ENCODE results near the gene INIP. TPM values are rescaled to one million over a fixed set of nuclear protein-coding genes. Genes with fewer than 3 reads are reported as not detected.
A peak's percentile ranks its signal among the peaks of the same experiment; 100 is the strongest.

The INIP gene
- total and polyA plus RNA-seq, 5 donors from 2014 or later: 14.6 to 55.4 (median 53.2) TPM

DNA sequence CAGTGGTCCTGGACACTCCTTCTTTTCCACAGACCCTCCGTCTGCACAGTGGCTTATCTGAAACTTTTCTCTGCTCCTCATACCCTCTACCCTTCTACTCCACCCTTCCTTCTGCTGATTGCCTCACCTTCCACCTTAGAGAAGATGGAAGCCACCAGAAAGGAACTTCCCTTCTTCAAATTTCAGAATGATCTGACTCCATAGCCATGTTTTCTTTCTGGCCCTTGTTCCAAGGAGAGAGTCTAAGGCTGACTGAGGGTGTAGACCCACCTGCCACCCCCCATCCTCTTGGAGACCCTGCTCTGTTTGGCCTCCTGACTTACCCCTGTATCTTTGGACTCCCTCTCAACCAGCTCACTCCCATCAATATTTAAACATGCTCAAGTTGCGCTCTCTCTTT is 40.0 kb upstream of the INIP start:
- Histone ChIP-seq H3K4me3 (ENCODE audit: low read depth, low read length) (no peak overlapping the region), H3K36me3 (ENCODE audit: control insufficient read depth, insufficient read depth, low read length) (no peaks in the 10 kb centered on the region), H3K27ac (ENCODE audit: insufficient read depth, low read length, poor library complexity, severe bottlenecking) (no peak overlapping the region), H3K27me3 (ENCODE audit: control insufficient read depth, insufficient read depth, low read length) (no peaks in the 10 kb centered on the region), H3K9me3 (ENCODE audit: control insufficient read depth in 2 of 2, low read length in 2 of 2) (no peaks in the 10 kb centered on the region), H3K4me1 (ENCODE audit: control insufficient read depth, insufficient read depth, low read length, poor library complexity, severe bottlenecking) (peaks cover 33% of the 10 kb centered on the region)
- Mint-ChIP-seq H3K36me3 (peaks cover 23% of the 10 kb centered on the region), H3K9me3 (peaks cover 0 to 1% (median 0%) of the 10 kb centered on the region in 7 donors), H3K27ac (no peak overlapping the region), H3K4me1 (peaks cover 8 to 81% (median 56%) of the 10 kb centered on the region in 4 donors), H3K27me3 (no peaks in the 10 kb centered on the region), H3K4me3 (no peak overlapping the region)
- no peak for ATAC-seq (ENCODE audit: low read depth in 2 of 2)
- DNase-seq: no peak

DNA sequence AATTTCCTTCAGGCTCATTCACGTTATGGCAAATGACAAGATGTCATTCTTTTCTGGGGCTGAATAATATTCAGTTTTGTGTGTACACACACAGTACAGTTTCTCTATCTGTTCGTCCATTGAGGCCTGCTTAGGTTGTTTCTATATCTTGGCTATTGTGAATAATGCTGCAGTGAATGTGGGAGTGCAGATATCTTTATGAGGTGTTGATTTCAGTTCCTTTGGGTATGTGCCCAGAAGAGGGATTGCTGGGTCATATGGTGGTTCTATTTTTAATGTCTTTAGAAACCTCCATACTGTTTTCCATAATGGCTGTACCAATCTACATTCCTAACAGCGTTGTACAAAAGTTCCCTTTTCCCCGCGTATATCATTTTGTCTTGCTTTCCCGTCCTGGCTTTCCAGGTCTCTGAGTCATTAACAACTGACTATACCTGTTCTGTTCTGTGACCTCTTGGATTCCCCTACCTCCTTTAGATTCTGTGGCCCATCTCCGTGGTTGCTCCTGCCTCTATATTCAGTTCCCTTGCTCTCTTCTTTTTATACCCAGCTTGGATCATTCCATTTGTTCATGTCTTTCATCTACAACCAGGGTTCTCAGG is 39.5 kb upstream of the INIP start:
- no peak for ATAC-seq (ENCODE audit: low read depth in 2 of 2)
- Mint-ChIP-seq H3K27me3 (no peaks in the 10 kb centered on the region), H3K4me3 (no peak overlapping the region), H3K4me1 (peaks cover 12 to 82% (median 59%) of the 10 kb centered on the region in 4 donors), H3K36me3 (peaks cover 20% of the 10 kb centered on the region), H3K27ac (peak overlapping the region in 2 of 3 donors; percentile 18 to 55), H3K9me3 (peaks cover 0 to 1% (median 0%) of the 10 kb centered on the region in 7 donors)
- H3K4me1 ChIP-seq (ENCODE audit: control insufficient read depth, insufficient read depth, low read length, poor library complexity, severe bottlenecking): peaks cover 38% of the 10 kb centered on the region
- H3K4me3 ChIP-seq (ENCODE audit: low read depth, low read length): no peak overlapping the region
- no peak for DNase-seq
- no peak overlapping the region for H3K27ac ChIP-seq (ENCODE audit: insufficient read depth, low read length, poor library complexity, severe bottlenecking)
- H3K27me3 ChIP-seq (ENCODE audit: control insufficient read depth, insufficient read depth, low read length): no peaks in the 10 kb centered on the region
- H3K36me3 ChIP-seq (ENCODE audit: control insufficient read depth, insufficient read depth, low read length): no peaks in the 10 kb centered on the region
- no peaks in the 10 kb centered on the region for H3K9me3 ChIP-seq (ENCODE audit: control insufficient read depth in 2 of 2, low read length in 2 of 2)

DNA sequence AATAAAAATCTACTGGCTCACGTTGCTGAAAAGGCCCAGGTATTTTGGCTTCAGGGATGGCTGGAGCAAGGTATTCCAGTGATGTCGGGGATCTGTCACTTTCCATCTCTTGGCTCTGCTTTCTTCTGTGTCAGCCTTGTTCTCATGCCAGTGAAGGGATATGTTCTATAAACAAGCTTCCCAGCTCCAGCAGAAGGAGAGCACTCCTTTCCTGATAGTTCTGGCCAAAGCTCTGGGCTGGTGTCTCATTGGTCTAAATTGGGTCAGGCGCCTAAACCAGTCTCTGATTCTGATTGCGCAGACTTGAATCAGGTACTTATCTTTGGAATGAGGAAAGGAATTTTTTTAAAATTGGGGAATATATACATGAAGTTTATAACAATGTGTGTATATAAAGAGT is 37.8 kb upstream of the INIP start:
- no peaks in the 10 kb centered on the region for H3K27me3 ChIP-seq (ENCODE audit: control insufficient read depth, insufficient read depth, low read length)
- ATAC-seq (ENCODE audit: low read depth in 2 of 2): no peak
- DNase-seq: no peak
- peak overlapping the region in 2 of 3 donors; percentile 78 to 88 for H3K27ac Mint-ChIP-seq
- H3K4me3 ChIP-seq (ENCODE audit: low read depth, low read length): no peak overlapping the region
- no peak overlapping the region for H3K27ac ChIP-seq (ENCODE audit: insufficient read depth, low read length, poor library complexity, severe bottlenecking)
- H3K4me3 Mint-ChIP-seq: peak overlapping the region in 3 of 4 donors; percentile 27 to 67 (median 54)
- no peaks in the 10 kb centered on the region for H3K27me3 Mint-ChIP-seq
- no peaks in the 10 kb centered on the region for H3K36me3 ChIP-seq (ENCODE audit: control insufficient read depth, insufficient read depth, low read length)
- H3K9me3 Mint-ChIP-seq: peaks cover 0 to 1% (median 0%) of the 10 kb centered on the region in 7 donors
- H3K9me3 ChIP-seq (ENCODE audit: control insufficient read depth in 2 of 2, low read length in 2 of 2): no peaks in the 10 kb centered on the region
- peaks cover 19 to 79% (median 57%) of the 10 kb centered on the region in 4 donors for H3K4me1 Mint-ChIP-seq
- H3K4me1 ChIP-seq (ENCODE audit: control insufficient read depth, insufficient read depth, low read length, poor library complexity, severe bottlenecking): peaks cover 51% of the 10 kb centered on the region
- peaks cover 13% of the 10 kb centered on the region for H3K36me3 Mint-ChIP-seq

DNA sequence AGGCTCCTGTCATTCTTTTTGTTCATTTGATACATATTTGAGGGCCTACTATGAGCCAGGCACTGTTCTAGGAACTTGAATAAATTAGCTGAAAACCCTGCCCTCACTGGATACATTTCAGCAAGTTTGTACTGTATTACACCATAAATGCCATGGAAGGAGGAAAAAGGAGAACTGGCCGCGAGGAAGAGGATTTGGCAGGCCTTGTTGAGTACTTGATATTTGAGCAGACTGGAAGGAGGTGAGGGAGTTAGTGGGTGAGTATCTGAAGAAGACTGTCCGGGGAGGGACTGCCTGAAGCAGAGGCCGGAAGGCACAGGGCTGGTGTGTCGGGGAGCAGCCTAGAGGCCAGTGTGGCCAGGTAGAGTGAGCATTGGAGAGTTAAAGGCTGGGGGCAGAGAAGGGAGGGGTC is 37.1 kb upstream of the INIP start:
- H3K27ac ChIP-seq (ENCODE audit: insufficient read depth, low read length, poor library complexity, severe bottlenecking): peak overlapping the region; percentile 43
- ATAC-seq (ENCODE audit: low read depth in 2 of 2): no peak
- H3K4me1 ChIP-seq (ENCODE audit: control insufficient read depth, insufficient read depth, low read length, poor library complexity, severe bottlenecking): peaks cover 52% of the 10 kb centered on the region

DNA sequence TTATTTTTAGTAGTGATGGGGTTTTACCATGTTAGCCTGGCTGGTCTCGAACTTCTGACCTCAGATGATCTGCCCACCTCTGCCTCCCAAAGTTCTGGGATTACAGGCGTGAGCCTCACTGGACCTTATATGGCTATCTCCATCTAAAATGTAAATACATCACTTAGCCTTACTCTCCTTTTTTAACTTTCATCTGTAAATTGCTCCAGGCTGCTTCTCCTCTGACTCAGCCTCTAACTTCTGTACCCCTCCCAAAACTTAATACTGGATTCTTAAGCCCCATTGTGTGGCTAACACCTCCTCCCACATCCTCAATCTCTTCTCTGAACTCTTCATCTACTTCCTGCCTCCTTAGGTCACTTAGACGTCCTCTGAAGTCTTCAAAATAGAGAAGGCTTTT is 36.7 kb upstream of the INIP start:
- Histone ChIP-seq H3K27ac (ENCODE audit: insufficient read depth, low read length, poor library complexity, severe bottlenecking) (peak overlapping the region; percentile 43), H3K36me3 (ENCODE audit: control insufficient read depth, insufficient read depth, low read length) (no peaks in the 10 kb centered on the region), H3K4me3 (ENCODE audit: low read depth, low read length) (peak overlapping the region; percentile 8), H3K9me3 (ENCODE audit: control insufficient read depth in 2 of 2, low read length in 2 of 2) (no peaks in the 10 kb centered on the region), H3K4me1 (ENCODE audit: control insufficient read depth, insufficient read depth, low read length, poor library complexity, severe bottlenecking) (peaks cover 57% of the 10 kb centered on the region), H3K27me3 (ENCODE audit: control insufficient read depth, insufficient read depth, low read length) (no peaks in the 10 kb centered on the region)
- DNase-seq: peak in 2 of 3 donors; percentile 52 to 89
- Mint-ChIP-seq H3K36me3 (peaks cover 10% of the 10 kb centered on the region), H3K9me3 (peaks cover 0 to 1% (median 0%) of the 10 kb centered on the region in 7 donors), H3K27ac (peak overlapping the region; percentile 23 to 88 (median 45)), H3K27me3 (peaks cover 4% of the 10 kb centered on the region), H3K4me1 (peaks cover 19 to 76% (median 57%) of the 10 kb centered on the region in 4 donors), H3K4me3 (peak overlapping the region; percentile 54 to 84 (median 60))
- ATAC-seq (ENCODE audit: low read depth in 2 of 2): peak; percentile 48 to 61

More for the DNA sequence above, 37.1 kb upstream of the INIP start:
- Histone ChIP-seq H3K36me3 (ENCODE audit: control insufficient read depth, insufficient read depth, low read length) (no peaks in the 10 kb centered on the region), H3K27me3 (ENCODE audit: control insufficient read depth, insufficient read depth, low read length) (no peaks in the 10 kb centered on the region), H3K9me3 (ENCODE audit: control insufficient read depth in 2 of 2, low read length in 2 of 2) (no peaks in the 10 kb centered on the region), H3K4me3 (ENCODE audit: low read depth, low read length) (peak overlapping the region; percentile 8)
- H3K27me3 Mint-ChIP-seq: peaks cover 3% of the 10 kb centered on the region
- H3K4me3 Mint-ChIP-seq: peak overlapping the region; percentile 54 to 84 (median 60)
- peaks cover 10% of the 10 kb centered on the region for H3K36me3 Mint-ChIP-seq
- peaks cover 19 to 76% (median 57%) of the 10 kb centered on the region in 4 donors for H3K4me1 Mint-ChIP-seq
- H3K9me3 Mint-ChIP-seq: peaks cover 0 to 1% (median 0%) of the 10 kb centered on the region in 7 donors
- DNase-seq: no peak
- H3K27ac Mint-ChIP-seq: peak overlapping the region; percentile 23 to 88 (median 45)

DNA sequence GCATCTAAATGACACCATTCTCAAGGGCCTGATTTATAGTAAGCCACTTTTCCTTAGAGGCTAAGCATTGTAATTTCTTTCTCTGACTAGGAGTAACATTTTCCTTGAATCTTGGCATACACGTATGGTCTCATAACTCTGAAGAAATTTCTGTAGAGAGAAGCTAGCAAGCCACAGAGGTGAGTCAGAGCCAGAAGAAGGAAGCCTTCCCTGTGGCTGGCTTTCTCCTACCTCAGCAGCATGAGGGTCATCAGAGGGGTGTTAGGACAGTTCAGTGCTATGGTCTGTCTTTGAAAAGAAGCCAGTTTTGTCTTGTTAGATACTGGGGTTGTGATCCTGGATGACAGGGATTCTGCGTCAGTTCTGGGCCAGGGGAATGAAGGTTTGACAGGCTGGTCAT is 35.8 kb upstream of the INIP start:
- Mint-ChIP-seq H3K36me3 (peaks cover 10% of the 10 kb centered on the region), H3K9me3 (peaks cover 0 to 1% (median 0%) of the 10 kb centered on the region in 7 donors), H3K4me3 (peak overlapping the region in 3 of 4 donors; percentile 3 to 89 (median 51)), H3K27me3 (peaks cover 4% of the 10 kb centered on the region), H3K27ac (peak overlapping the region; percentile 29 to 88 (median 74)), H3K4me1 (peaks cover 25 to 78% (median 63%) of the 10 kb centered on the region in 4 donors)
- H3K4me1 ChIP-seq (ENCODE audit: control insufficient read depth, insufficient read depth, low read length, poor library complexity, severe bottlenecking): peaks cover 64% of the 10 kb centered on the region
- DNase-seq (no peak), ATAC-seq (ENCODE audit: low read depth in 2 of 2) (no peak)
- H3K36me3 ChIP-seq (ENCODE audit: control insufficient read depth, insufficient read depth, low read length): no peaks in the 10 kb centered on the region
- no peaks in the 10 kb centered on the region for H3K27me3 ChIP-seq (ENCODE audit: control insufficient read depth, insufficient read depth, low read length)
- H3K9me3 ChIP-seq (ENCODE audit: control insufficient read depth in 2 of 2, low read length in 2 of 2): no peaks in the 10 kb centered on the region
- no peak overlapping the region for H3K4me3 ChIP-seq (ENCODE audit: low read depth, low read length)
- no peak overlapping the region for H3K27ac ChIP-seq (ENCODE audit: insufficient read depth, low read length, poor library complexity, severe bottlenecking)

DNA sequence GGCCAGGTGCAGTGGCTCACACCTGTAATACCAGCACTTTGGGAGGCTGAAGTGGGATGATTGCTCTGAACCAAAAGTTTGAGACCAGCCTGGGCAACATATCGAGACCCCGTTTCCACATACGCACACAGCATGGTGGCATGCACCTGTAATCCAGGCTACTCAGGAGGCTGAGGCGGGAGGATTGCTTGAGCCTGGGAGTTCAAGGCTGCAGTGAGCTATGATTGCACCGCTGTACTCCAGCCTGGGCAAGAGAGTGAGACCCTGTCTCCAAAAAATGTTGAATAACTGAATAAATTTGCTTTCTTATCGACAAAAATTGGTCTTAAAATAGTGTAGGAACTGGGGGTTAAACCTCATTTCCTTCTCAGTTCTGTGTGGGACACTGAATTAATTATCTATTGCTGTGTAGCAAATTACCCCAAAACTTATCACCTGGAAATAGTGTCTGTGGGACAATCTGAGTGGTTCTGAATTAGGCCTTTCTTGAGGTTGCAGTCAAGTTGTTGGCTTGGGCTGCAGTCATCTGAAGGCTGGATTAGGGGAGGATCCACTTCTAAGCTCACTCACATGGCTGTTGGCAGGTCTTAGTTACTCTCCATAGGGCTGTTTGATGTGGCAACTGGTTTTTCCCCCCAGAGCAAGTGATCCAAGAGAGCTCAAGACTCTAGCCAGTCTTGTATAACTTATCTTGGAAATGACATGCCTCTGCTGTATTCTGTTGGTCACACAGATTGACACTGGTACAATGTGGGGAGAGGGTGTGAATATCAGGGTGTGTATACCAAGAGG is 34.6 kb upstream of the INIP start:
- Histone ChIP-seq H3K36me3 (ENCODE audit: control insufficient read depth, insufficient read depth, low read length) (no peaks in the 10 kb centered on the region), H3K9me3 (ENCODE audit: control insufficient read depth in 2 of 2, low read length in 2 of 2) (no peaks in the 10 kb centered on the region), H3K4me3 (ENCODE audit: low read depth, low read length) (peak overlapping the region; percentile 72), H3K4me1 (ENCODE audit: control insufficient read depth, insufficient read depth, low read length, poor library complexity, severe bottlenecking) (peaks cover 66% of the 10 kb centered on the region), H3K27me3 (ENCODE audit: control insufficient read depth, insufficient read depth, low read length) (no peaks in the 10 kb centered on the region), H3K27ac (ENCODE audit: insufficient read depth, low read length, poor library complexity, severe bottlenecking) (no peak overlapping the region)
- H3K27ac Mint-ChIP-seq: peak overlapping the region in 2 of 3 donors; percentile 64 to 78
- ATAC-seq (ENCODE audit: low read depth in 2 of 2) (no peak), DNase-seq (no peak)
- H3K4me3 Mint-ChIP-seq: peak overlapping the region; percentile 89 to 93 (median 90)
- H3K27me3 Mint-ChIP-seq: peaks cover 4% of the 10 kb centered on the region
- H3K36me3 Mint-ChIP-seq: peaks cover 4% of the 10 kb centered on the region
- peaks cover 30 to 73% (median 62%) of the 10 kb centered on the region in 4 donors for H3K4me1 Mint-ChIP-seq
- H3K9me3 Mint-ChIP-seq: peaks cover 0 to 1% (median 0%) of the 10 kb centered on the region in 7 donors

Data from CD4-positive, CD25-positive, alpha-beta regulatory T cell (primary cell).